ENCODE data around the gene CACNA1B.

GRCh38 chr9:138104251-138105122 is 226.9 kb downstream of the CACNA1B start:
- TF ChIP-seq JUN (CRISPR knock-in tag; IDR thresholded peaks at IDR 0.05) (no peak), MEIS1 (CRISPR knock-in tag; IDR thresholded peaks at IDR 0.05; ENCODE audit: borderline replicate concordance) (no peak), MTF2 (CRISPR knock-in tag; IDR thresholded peaks at IDR 0.05; ENCODE audit: borderline replicate concordance) (no peak), ELF4 (CRISPR knock-in tag; IDR thresholded peaks at IDR 0.05; ENCODE audit: borderline replicate concordance) (no peak), ZNF318 (CRISPR knock-in tag; IDR thresholded peaks at IDR 0.05) (no peak), POLR2A (IDR thresholded peaks at IDR 0.05; ENCODE audit: insufficient read depth in 1 of 2, low read depth in 2 of 2, low read length in 2 of 2) (no peak), EP300 (IDR thresholded peaks at IDR 0.05; ENCODE audit: low read depth in 2 of 2, low read length in 2 of 2) (no peak), EP300 (CRISPR knock-in tag; IDR thresholded peaks at IDR 0.05; ENCODE audit: borderline replicate concordance) (no peak)

All from HepG2 (cell line).